Activated effector memory CD4-positive, alpha-beta T cell treated with anti-CD3 and anti-CD28 coated beads, Interleukin-2, amount 50 U/mL, for 16 hours (primary cell): ENCODE data around the gene PIGS.
A peak's percentile ranks its signal among the peaks of the same experiment; 100 is the strongest.

Source experiments
- DNase-seq: peaks from one replicate; pipeline ENCODE4 v3.0.0-alpha.2; 2020

PIGS gene

DNA sequence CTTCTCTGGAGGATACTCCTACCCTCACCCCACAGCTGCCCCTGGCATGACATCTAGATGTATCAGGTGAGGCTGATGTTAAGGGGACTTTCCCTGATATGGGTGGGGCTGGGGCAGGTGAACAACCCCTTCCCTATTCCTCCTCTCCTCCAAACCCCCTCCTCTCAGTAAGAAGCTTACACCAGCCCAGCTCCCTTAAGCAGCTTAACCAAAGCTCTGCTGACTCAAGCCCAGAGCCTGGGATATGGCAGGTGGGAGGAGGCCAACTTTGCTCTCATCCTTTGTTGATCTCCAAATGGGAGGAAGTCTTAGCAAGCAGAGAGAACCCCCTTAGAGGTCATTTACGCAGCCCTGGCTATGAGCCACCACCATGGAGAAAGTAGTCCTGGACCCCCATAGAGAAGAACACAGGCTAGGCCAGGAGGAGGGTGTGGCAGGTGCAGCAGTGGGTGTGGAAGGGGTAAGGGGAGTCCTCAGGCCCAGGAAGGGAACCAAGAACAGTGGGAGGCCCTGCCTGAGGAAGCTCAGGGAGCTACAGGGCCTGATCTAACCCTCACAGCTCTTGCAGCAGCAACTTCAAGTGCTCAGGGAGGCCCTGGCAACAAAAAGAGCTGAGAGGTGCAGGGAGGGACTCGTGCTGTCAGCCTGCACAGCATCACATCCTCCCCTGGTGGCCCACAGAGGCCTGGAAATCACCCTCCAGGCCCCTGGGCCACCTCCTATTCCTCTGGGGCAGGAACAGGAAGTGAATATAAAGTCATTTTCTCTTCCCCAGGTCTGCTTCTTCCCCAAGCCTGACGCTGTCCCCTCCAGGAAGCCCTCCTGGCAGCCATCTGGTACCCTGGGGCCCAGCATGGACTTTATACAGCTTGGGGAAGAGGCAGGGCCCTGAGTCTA is 21.8 kb downstream of the PIGS start:
- peak; percentile 84 for DNase-seq

DNA sequence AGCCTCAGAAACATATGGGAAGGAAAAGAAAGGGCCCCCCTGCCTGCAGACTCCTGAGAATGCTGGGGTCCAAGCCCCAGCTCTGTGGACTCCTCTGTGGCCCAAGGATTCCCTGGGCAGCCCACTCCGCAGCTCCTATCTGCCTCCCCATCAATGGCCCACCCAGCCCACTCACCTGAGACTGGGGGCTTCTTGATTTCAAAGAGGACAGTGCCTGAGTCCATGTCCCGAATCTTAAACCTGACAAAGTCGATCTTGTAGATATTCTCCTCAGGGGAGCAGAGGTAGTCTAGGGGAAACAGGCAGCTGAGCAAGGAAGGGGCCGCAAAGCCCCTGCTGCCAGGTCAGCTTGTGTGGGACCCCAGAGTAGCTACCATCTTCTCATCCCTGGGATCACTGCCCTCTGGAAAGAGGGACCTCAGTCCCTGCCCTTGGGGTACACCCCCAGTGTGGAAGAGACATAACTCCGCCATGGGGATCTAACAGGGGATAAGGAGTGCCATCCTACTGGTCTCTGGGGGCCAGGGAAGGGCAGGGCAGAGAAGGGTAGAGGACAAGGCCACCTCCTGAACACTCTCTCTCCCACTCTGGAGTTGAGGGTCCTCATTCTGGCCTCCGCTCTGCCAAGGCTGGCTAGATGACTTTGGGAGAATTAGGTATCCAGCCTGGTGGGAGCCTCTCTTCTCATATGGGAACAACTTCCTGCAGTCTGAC is 22.8 kb downstream of the PIGS start:
- no peak for DNase-seq

DNA sequence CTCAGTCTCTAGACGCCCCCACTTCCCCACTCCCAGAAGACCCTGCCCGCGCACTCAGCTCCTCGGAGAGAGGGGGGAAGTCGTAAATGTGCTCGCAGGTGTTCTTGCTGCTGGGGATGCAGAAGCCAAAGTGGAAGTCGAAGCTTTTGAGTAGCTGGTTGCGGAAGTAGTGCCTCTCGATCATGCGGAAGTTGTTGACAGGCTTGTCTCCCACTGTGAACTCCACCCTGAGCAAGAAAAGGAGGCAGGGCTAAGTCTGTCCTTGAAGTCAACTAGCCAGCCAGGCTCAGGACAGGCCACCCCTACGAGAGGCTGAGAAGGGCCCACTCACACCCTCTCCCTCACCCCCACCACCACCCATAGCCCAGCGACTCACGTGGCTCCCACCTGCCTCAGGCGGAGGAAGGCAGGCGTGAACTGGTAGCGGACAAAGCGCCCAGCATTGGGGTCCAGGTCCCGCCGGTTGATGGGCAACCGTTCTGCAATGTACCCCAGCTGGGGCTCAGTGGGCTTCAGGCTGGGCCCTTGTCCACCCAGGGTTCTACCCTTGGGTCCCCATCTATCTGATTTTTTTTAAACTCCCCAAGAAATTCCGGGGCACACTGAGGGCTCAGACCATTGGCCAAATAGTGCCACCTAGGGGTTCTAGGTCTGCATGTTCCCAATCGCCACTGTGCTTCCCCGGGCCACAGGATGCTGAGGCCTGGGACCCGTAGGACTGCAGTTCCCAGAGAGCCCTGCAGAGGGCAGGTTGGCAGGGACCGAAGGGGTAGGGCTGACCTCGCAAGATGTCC is 23.5 kb downstream of the PIGS start:
- DNase-seq = peak; percentile 86

DNA sequence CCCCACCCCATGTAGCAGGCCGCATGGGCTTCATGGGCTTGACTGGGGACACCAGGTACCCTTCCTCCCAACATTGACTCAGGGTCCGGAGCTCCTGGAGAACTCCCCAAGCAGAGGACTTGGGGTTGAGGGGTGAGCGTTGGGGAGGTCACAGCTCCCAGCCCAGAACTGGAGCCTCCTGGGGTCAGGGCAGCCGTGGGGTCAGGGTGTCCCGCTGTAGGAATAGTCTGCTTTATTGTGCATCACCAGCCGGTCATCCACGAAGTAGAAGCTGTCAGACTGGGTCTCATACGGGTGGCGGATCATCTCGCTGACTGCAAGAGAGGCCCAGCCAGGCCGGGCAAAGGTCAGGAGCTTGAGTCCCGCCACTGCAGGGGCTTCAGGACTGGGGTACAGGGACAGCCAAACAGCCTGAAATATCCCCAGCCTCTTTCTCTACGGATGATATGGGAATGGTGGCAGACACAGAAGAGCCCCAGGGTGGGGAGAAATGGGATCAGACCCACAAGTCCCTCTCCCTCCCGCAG is 24.2 kb downstream of the PIGS start:
- DNase-seq = no peak

DNA sequence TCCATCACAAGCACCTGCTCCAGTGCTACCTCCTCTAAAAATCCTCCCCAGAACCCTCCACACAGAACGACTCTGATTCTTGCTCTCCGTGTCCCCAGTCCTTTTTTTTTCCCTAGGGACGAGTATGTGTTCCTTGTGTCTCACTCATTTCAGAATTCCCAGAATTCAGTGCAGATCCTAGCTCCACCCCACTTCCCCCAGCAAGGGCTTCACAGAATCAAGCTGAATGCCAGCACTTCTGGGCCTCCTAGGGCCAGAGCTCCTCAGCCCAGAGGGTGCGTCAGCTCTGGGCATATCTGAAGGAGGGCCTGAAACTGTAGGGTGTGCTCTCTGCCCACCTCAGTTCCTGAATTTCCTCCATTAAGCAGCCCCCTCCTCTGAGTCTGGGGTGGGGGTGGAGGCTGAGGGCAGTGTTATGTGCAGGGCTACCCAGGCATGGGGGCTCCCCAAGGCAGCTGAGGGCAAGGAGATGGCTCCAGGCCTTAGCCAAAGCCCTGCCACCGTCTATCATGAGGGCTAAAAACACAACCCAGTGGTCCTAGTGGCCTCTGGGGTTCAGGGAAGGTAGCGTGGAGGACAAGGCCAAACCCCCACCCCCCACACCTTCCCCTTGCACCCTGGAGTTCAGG is 25.4 kb downstream of the PIGS start:
- DNase-seq = no peak

DNA sequence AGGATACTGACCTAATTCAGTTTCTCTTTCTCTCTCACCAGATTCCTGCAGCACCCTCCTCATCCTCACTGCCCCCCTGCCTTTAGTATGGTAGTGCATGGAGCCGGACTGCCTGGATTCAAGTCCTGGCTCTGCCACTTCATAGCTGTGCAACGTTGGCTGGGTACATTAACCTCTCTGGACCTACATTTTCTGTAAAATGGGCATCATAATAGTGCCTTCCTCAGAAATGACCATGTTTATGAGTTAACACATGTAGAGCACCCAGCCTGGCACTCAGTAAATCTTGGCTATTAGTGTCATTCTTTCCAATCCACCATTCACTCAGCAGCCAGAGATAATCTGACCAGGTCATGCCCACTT is 26.2 kb downstream of the PIGS start:
- DNase-seq = no peak

DNA sequence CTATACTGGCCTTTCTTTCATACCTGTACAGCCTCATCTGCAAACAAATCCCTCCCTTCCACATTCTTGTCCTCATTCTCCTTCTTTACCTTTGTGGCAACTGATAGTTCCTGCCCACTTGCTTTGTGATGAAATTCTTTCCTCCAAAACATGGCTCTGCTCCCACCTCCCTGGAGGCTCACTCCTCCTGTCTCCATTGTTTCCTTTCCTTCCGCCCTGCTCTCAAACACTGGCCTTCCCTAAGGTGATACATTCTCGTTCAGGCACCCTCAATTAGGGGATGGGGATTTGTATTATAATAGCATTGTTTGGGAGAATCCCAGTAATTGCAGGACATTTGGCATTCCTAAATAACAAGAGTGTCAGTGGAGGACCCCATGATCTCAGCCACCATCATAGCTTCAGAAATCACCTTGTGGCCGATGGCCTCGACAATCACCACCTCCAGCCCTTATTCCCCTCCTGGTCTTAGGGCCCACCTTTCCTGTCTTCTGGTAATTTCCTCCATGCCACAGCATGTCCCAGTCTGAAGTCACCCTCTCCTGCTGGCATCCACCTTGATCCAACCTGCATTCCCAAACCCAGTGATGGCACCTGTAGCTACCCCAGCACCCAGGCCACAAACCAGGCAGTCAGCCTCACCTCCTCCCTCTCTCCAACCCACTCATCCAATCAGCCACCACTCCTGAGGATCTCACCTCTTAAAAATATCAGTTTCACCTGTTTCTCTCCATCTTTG is 26.8 kb downstream of the PIGS start:
- DNase-seq = no peak

DNA sequence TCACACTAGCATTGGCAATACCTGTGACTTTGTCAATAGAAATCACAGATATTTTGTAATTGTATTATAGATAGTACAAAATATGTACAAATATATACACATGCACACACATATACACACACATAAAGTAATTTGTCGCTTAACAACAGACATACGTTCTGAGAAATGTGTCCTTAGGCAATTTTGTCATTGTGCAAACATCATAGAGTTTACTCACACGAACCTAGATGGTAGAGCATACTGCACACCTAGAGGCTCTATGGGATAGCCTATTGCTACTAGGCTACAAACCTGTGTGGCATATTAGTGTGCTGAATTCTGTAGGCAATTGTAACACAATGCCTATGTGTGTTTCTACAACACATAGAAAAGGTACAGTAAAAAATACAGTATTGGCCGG is 29.9 kb downstream of the PIGS start:
- no peak for DNase-seq

DNA sequence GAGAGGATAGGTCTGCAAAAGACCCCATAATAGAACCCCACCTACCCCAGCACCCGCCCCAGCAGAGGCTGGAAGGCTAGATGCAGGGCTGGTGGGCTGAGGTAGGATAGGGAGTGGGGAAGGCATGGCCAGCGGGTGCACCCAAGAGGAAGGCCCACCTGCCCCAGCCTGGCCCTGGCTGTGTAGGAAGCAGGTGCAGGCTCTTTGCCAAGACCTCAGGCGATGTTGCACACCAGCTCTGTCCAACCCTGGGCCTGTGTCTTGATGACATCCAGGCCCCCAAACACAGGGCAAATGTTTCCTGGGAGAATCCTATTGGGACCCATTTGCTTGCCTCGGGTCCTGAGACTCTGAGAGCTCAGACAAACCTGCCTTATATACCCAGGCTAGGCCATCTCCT is 31.1 kb downstream of the PIGS start:
- DNase-seq = peak; percentile 56

DNA sequence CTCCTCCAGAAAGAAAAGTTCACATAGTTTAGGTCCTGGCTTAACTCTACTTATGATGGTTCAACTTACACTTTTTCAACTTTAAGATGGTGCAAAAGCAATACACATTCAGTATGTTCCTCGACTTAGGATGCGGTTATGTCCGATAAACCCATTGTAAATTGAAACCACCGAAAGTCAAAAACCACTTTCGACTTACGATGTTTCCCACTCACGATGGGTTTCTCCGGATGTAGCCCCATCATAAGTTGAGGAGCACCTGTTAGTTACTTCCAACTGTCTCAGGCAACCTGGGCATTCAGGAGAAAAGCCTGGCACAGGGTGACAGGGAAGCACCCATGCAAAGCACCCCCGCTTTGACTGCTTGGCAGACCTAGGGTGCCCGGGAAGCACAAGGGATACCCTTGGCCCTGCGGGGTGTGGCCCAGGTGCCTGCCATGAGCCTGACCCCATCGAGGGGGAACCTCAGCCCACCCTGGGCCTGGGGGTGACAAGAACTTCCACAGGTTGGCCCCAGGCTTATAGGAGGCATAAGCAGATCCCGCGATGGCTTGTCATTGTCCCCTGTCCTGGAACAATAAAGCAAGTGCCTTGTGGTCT is 32.9 kb downstream of the PIGS start:
- no peak for DNase-seq

DNA sequence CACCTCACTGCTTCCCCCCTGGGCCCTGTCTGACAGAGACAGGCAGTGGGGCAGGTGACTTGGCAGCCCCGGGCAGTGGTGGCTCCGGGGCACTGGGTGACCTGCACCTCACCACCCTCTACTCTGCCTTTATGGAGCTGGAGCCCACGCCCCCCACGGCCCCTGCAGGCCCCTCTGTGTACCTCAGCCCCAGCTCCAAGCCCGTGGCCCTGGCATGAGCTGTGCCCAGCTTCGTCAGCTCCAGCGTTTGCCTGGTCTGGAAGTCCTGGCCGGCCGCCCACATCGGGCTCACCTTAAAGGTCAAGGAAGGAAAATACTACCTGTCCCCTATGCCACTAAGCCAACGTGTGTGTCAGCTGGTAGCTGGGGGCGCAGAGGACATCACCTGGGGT is 34.1 kb downstream of the PIGS start:
- no peak for DNase-seq

DNA sequence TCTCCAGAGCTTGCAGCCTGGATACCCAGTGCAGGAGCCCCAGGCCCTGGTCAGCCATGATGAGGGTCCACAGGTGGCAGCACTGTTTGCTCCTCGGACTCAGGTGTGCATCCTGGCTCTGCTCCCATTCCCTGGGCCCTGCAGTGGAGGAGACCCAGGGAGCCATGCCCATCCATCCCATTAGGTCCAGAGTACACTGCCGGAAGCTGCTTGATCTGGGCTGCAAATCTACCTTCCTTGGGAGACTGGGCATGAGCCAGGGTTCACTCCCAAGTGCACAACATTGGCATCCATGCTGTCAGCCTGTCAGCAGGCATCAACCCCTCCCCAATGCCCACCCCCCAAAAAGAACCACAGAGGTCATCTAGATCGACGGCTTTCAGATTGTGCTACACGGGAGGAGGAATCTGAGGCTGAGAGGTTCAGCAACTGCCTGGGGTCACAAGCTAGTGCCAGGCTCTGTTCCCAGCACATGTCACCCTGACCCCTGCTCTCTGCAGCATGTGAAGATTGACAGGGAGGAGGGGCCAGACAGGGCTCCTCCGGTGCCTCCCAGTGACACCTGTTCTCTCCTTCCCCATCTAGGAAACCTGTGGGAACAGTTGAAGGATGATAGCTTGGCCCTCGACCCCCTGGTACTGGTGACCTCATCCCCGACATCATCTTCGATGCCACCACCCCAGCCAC is 34.6 kb downstream of the PIGS start:
- no peak for DNase-seq

DNA sequence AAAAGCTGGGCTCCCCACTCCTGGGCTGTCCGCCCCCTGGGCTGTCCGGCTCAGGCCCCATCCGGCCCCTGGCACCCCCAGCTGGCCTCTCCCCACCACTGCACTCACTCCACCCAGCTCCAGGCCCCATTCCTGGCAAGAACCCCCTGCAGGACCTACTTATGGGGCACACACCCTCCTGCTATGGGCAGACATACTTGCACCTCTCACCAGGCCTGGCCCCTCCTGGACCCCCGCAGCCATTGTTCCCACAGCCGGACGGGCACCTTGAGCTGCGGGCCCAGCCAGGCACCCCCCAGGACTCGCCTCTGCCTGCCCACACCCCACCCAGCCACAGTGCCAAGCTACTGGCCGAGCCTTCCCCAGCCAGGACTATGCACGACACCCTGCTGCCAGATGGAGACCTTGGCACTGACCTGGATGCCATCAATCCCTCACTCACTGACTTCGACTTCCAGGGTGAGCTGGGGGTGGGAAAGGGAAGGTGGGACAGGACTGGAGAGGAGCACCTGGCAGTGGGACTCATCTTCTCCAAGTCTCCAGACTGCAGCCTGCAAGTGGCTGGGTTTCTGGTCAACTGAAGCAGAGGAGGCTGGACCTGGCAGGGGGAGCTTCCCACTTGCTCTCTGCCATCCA is 36.5 kb downstream of the PIGS start:
- DNase-seq = no peak

DNA sequence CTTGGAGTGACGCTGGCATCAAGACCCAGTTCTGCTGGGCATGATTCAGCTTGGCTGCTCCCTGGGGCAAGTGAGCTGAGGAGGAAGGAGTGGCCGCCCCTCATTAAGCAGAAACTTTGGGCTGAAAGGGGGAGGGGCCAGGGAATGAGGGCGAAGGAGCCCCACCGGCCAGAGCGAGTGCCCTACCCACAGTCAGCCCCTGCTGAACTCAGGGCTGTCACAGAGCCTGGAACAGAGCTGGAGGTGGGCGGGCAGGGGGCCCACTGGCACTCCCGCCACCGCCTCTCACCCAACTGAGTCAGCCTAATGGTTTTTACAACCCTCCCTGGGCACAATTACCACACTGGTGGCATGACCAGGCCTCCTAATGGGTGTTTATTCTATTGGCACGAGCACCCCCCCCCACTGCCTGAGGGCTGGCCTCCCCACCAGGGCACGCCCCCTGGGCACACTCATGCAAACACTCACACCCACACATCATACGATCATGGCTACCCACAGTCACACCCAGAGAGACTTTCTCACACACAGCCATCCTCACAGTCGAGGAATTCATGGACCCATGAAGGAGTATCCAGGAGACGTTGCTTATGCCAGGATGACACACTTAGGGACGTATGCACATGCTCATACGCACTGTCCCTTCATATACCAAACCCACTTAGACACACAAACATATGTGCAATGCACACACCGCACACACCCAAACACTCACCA is 38.1 kb downstream of the PIGS start:
- no peak for DNase-seq

DNA sequence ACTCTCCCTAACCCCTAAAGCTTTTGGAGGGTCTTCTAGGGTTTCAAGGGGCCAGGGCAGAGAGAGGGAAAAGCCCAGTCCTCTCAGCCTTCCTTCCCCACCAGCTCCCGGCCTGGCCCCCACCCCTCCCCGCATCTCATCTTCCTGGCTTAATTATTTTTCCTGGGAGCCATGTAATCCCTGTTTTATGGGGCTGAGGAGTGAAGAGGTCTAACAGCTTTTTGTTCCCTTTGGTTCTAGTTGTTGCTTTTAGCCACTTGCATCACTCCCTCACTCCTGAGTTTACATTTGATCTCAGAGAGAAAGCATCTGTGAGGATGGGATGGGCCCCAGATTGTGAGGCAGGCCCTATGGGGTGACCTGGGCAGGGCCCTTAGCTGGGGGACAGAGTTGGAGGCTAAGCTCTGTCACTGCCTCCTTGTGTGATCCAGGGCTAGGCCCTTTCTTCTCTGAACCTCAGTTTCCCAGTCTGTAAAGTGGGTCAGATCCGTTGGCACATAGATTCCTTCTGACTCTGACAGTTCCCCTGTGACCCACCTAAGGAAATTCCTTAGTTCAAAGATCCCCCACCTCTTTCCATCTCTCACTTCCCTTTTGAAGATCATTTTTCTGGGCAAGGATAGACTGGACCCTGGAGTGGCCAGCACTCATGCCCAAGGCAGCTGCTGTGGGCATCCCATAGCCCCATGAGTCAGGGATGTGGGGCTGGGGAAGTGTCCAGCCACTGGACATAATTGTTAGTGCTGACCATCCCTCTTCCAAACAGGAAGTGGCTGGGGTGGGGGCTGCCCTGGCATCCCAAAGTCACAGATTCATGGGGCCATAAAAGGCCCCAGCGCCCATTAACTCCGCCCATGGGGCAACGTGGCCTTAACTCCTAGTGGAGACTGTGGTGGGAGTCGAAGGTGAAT is 39.0 kb downstream of the PIGS start:
- DNase-seq = no peak

DNA sequence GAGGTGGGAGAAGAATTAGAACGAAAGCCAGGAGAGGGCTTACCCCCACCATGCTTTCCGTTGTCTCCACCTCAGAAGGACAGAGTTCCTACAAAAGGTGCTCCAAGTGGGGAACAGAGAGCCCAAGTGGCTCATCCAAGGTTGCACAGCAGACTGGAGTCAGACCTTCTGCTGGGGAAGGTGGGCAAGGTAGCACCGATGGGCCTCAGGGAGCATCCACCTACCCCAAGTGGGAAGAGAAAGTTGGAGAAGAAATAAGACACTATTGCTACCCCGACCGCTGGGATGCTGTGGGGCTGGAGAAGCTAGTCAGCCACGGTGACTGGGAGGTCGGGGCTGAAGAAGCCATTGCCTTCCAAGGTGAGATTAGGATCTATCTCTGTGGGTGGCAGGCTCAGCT is 40.4 kb downstream of the PIGS start:
- DNase-seq = no peak

DNA sequence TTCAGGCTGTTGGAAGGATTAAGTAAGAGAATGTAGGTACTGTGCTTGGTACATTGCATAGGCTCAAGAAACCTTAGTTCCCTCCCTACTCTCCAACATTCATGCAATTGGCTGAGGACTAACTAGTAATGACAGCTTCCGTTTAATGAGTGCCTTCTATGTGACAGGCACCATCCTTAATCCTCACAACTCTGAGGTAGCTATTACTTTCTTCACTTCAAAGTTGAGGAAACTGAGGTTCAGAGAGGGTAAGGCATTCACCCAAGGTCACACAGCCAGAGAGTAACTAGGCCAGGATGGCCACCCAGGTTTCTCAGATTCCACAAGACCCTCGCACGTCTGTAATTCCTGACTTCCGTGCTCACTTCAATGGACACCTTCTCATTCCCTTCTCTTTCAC is 41.1 kb downstream of the PIGS start:
- DNase-seq = no peak

DNA sequence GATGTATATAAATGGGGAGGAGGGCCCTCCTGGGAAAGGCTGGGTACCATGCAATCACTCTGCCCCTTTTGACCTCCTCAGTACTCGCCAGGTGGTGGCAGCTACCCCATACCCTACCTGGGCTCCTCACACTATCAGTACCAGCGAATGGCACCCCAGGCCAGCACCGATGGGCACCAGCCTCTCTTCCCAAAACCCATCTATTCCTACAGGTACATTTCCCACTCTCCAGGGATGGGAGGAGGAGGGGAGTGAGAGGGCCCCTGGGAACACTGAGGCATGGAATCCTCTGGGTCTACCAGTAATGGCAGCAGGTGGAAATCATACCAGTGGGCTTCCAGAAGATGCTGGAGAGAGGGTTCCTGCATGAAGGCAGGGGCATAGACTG is 42.3 kb downstream of the PIGS start:
- no peak for DNase-seq
